ENCODE measurements around the gene NAV2. TPM values are rescaled to one million over a fixed set of nuclear protein-coding genes. Genes with fewer than 3 reads are reported as not detected.

NAV2 gene
- total RNA-seq, 1 donor, result 11.2 TPM

DNA sequence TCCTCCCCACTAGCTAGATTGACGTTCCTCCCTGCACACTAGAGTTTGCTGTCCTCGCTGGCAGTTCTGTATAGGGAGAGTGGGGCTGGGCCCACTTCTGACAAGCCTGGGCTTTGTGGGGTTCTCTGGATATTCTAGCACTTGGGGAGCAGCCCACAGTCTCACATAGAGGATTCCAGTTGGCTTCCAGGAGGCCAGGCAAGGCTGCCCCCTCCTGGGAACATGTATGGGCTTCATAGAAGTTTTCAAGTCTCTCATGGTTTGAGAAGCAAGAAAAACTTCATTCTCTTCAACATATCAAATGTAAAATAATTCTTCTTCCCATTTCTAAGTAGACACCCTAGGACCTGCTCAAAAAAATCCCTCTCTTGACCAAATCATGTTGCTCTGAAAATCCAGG, 87.5 kb downstream of the NAV2 start:
- H3K4me3 ChIP-seq (ENCODE audit: low read depth, low read length), result no peak overlapping the region
- peak; percentile 19 for DNase-seq (ENCODE audit: low read depth)
- TF ChIP-seq, protein P1, sequence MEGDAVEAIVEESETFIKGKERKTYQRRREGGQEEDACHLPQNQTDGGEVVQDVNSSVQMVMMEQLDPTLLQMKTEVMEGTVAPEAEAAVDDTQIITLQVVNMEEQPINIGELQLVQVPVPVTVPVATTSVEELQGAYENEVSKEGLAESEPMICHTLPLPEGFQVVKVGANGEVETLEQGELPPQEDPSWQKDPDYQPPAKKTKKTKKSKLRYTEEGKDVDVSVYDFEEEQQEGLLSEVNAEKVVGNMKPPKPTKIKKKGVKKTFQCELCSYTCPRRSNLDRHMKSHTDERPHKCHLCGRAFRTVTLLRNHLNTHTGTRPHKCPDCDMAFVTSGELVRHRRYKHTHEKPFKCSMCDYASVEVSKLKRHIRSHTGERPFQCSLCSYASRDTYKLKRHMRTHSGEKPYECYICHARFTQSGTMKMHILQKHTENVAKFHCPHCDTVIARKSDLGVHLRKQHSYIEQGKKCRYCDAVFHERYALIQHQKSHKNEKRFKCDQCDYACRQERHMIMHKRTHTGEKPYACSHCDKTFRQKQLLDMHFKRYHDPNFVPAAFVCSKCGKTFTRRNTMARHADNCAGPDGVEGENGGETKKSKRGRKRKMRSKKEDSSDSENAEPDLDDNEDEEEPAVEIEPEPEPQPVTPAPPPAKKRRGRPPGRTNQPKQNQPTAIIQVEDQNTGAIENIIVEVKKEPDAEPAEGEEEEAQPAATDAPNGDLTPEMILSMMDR (IDR thresholded peaks at IDR 0.05; ENCODE audit: insufficient read depth, low read depth, low read length), result peak; percentile 47

DNA sequence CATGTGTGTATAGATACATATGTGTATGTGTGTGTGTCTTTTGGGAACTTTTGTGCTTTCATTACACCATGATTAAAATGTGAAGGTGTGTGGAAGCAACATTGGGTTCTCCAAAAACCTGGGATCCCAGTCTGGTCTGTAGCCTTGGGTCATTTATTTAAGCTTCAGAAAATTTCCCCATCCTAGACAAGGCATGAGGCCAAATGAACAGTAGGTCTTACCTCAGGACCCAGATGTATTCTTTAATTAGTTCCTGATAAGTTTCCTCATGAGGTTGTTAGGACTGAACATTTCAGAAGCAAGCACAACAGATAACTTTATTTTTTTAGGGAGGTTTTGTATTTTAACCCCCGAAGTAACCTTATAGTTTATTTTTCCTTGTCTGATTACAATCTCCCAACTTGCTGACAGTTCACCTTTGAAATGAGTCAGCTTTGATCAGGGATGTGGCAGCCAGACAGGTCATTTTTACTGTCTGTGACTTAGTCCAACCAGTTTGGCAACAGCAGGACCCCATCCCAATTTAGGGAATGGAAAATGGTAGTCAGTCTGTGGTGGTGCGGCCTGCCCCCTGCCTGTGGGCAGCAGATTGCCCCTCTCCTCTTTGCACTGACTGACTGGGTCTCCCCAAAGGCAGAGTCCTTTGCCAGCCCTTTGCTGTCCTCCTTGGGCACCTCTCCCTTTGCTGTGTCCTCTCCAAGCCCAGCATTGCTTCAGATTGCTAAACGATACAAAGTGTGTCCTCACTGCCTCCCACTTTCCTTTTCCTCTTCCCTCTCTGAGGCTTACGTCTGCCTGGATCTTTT, 88.3 kb downstream of the NAV2 start:
- no peak overlapping the region for H3K4me3 ChIP-seq (ENCODE audit: low read depth, low read length)
- TF ChIP-seq, protein P1 (IDR thresholded peaks at IDR 0.05; ENCODE audit: insufficient read depth, low read depth, low read length), result no peak
- peak; percentile 14 for DNase-seq (ENCODE audit: low read depth)

DNA sequence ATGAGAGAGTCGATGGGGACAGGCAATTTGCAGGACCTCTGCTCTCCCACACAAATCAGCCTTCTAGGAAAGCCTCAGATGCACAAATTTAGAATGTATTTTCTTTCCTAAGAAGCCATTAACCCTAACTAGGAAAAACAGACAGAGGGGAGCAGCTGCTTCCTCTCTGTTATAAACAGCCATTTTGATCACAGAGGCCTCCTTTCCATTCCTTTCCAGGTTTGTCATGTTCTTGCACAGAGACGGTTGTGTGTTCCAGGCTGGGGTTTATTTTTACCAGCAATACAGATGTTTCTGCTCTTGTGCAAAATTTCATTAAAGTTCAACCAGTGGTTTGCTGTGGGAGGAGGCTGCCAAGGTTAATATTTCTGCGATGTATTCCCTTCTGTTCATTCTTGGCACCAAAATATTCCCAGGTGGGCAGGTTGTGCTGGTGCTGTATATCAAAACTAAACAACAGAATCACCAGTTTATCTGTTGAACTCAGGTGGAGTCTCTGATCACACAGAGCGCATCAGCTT, 90.2 kb downstream of the NAV2 start:
- TF ChIP-seq, protein P1 (IDR thresholded peaks at IDR 0.05; ENCODE audit: insufficient read depth, low read depth, low read length), result no peak
- DNase-seq (ENCODE audit: low read depth), result no peak
- no peak overlapping the region for H3K4me3 ChIP-seq (ENCODE audit: low read depth, low read length)

DNA sequence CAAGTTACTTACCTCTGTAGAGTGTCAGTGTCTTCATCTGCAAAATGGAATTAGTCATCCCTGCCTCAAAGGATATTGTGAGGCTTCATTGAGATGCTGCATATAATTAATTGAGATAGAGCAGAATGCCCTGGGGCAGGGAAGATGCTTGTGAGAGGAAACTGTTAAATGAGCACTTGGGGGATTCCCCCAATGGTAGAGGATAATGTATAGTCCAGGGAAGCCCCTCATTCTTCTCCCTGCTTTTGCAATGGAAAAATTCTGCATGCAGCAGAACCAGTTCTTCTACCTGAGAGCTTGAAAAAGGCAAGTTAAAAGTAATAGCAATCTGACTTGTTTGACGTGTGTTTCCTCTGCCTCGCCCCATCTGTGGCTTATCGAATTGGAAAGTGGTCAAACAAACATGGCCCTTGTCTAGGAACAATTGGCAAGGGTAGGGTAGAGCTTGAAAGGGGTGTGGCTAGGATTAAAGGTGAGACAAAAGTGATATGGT, 90.9 kb downstream of the NAV2 start:
- no peak overlapping the region for H3K4me3 ChIP-seq (ENCODE audit: low read depth, low read length)
- no peak for DNase-seq (ENCODE audit: low read depth)
- TF ChIP-seq, protein P1 (IDR thresholded peaks at IDR 0.05; ENCODE audit: insufficient read depth, low read depth, low read length), result no peak

DNA sequence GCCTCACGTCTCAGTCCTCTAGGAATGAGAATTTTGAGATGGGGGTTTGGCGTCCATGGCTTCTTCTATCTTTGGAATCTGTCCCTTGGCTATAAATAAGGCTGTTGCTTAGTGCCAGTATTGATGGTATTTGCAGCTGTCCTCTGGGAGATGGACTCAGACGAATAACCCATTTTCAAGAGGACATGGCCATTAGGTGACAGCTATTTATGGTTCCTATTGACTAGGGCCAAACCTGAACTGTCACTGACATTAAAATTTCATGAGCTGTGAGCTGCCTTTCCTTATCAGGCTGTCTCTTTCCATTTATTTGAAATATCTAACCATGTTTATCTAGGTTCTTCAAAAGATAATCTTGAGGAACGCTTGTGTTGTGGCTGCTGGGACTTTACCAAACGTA, 92.7 kb downstream of the NAV2 start:
- TF ChIP-seq, protein P1 (IDR thresholded peaks at IDR 0.05; ENCODE audit: insufficient read depth, low read depth, low read length), result no peak

DNA sequence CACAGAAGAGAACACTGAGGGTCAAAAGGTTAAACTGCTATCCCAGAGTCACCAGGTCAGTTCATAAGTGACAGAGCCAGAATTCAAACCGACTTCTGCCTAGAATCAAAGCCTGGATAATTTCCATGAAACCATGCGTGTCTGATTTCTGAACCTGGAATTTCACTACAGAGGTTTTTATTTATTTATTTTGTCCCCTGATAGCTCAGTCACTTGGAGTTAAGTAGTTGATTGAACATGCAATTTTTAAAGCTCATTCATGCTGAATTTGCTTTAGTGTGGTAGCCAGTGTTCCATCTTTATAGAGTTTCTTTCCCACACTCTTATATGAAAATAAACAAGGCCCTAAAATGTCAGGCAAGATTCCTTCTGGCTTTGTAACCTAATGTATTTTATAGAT, 93.2 kb downstream of the NAV2 start:
- TF ChIP-seq, protein P1 (IDR thresholded peaks at IDR 0.05; ENCODE audit: insufficient read depth, low read depth, low read length), result no peak

More for the DNA sequence above, 92.7 kb downstream of the NAV2 start:
- H3K4me3 ChIP-seq (ENCODE audit: low read depth, low read length), result no peak overlapping the region
- DNase-seq (ENCODE audit: low read depth), result no peak

More for the DNA sequence above, 93.2 kb downstream of the NAV2 start:
- DNase-seq (ENCODE audit: low read depth), result no peak
- no peak overlapping the region for H3K4me3 ChIP-seq (ENCODE audit: low read depth, low read length)

Measured in fibroblast of villous mesenchyme (primary cell).